GF-D8 (cell line): ENCODE measurements around the gene MRPS7.
"Not testable (repeated sequence)": the region's sequence is repeated elsewhere in the genome, so short reads cannot be mapped to it uniquely, and the experiment has no call there.

Experiments used
- DNase-seq: peaks from one replicate; lab custom pipeline; 2025; lab: John Stamatoyannopoulos, UW

The MRPS7 gene

DNA sequence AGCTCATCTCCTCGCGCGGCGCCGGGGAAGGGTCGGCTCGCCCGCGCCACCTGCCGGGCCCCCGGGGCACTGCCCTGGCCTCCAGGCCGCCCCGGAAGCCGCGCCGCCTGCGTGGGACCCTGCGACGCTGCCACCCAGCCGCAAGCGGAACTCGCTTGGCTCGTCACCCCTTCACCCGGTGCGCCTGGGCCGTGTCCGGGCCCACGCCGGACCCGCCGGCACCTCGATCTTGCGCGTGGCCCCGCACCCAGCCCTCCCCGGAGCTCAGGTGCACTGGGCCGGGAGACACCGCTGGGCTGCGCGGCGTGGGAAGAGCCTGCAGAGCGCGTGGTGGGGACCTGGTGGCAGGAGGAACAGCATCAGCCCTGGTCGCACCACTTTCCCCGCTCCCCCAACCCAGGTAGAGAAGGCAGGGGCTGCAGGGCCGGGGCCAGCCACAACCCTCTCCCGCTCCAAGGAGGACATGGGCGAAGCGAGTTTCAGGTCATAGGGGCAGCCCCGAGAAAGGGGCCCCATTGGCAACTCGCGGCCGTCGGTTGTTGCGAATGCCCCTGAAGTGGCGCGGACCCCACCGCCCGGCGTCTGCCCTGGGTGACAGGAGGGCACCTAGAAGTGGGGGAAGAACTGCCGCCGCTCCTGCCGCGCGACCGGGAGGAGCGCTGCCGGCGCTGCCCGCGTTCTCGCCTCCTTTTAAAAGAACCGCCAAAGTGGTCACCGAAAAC is 9.7 kb downstream of the MRPS7 start:
- DNase-seq, result peak; percentile 45

DNA sequence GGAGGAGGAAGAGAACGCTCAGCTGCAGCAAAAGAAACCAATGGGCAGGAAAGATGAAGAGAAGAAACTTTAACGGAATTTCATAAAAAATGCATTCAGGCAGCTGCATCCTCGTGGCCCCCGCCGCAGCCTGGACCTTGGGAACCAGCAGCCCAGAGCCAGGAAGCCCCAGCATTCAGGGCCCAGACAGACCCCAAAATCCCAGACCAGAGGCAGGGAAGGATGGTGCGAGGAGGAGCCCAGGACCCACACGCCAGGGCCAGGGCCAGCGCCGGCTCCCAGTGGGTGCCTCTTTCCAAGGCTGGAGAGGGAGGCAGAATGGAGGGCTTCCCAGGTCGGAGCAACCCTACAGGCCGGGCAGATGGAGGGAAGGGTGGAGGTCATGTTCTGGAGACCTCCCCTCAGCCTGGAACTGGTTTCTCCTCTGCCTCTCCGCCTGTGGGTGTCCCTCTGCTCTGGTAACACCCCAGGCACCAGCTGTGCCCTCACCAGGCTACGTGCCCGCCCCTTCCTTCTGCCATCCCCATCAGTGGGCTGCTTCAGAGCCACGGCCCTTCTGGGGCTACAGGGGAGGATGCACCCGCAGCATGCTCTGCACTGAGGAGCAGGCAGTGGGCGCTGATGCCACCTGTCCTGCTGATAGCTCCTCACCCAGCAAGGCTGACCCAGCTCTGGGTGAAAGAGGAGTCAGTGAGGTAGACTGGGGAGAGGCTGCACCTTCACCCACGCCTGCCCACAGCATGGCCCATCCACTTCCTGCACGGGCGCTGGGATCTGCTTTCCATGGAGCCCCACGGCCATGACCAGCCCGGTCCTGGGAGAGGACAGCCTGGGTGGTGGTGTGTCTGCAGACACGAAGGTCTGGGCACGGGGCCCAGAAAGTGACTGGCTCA is 10.5 kb downstream of the MRPS7 start:
- DNase-seq, result no peak

DNA sequence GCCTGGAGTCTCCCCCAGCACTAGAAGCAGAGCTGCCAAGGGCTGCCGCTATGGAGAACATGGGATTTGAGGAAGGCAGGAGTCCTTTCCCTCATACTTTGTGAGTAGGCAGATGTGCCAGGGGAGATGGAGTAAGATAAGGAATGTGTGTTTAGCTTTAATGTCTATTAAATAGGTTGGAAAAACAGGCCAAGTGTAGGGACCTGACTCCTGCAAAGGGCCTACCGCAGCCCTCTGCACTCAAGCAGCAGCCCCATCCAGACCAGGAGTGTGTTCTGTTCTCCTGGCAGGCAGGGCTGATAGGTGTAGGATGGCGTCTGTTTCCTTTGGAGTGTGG is 11.1 kb downstream of the MRPS7 start:
- DNase-seq, result no peak

DNA sequence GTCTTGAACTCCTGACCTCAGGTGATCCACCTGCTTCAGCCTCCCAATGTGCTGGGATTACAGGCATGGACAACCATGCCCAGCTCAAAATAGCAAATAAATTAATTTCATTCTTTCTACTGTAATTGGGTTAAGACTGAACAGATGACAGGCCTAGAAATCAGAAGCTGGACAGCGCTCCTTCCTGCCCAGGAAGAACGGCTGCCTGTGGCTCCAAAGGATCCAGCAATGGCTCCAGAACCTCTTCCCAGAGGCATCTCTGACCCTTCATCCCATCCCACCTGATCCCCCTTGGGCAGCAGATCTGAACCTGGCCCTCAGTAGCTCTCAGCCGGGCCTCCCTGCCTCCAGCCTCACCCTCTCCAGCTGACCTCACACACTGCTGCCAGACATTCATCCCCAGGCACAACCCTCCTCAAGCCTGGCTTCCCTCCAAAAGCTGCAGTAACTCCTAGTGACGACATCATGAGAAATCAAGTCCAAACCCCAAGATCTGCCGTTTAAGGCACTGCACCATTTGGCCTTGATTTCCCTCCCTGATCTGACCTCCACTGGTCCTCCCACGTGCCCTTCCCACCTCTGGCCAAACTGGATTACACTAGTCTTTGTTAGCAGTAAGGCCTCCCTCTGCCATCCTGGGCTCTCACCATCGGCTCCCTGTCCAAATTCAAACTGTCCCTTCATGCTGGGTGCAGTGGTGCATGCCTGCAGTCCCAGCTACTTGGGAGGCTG is 12.5 kb downstream of the MRPS7 start:
- DNase-seq, result no peak

DNA sequence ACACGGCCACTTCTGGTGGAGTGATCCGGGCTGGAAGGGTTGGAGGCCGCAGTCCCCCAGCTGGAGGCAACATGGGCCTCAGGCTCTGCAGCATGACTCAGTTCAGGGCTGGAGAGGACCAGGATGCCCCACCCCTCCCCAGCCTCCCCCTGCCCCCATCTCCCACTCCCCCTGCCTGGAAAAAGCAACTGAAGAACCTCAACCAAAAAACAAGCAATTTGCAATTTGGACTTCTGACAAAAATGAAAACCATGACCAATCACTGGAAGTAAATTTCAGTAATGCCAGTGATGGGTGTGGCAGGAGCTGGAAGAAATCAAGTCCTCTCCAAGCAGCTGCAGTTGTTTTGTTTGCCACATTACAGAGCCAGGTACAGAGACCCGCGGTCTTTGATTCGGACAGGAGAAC is 16.0 kb downstream of the MRPS7 start:
- no peak for DNase-seq

DNA sequence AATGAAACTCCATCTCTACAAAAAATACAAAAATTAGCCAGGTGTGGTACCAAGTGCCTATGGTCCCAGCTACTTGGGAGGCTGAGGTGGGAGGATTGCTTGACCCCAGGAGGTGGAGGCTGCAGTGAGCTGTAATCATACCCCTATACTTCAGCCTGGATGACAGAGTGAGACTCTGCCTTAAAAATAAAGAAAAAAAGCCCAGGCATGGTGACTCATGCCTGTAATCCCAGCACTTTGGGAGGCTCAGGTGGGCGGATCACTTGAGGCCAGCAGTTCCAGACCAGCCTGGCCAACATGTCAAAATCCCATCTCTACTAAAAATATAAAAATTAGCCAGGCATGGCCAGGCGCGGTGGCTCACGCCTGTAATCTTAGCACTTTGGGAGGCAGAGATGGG is 18.5 kb downstream of the MRPS7 start:
- not testable (repeated sequence) for DNase-seq

DNA sequence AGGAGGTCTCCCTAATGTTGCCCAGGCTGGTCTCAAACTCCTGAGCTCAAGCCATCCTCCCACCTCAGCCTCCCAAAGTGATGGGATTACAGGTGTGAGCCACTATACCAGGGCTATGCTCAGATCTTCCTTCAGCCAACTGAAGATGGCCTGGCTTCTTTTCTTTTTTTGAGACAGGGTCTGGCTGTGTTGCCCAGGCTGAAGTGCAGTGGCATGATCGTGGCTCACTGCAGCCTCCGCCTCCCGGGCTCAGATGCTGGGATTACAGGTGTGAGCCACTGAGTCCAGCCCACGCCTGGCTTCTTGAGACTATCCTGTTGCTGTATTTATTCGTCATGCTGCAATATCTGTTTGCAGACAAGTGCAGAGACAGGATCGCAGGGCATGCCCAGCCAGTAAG is 23.4 kb downstream of the MRPS7 start:
- DNase-seq, result no peak

DNA sequence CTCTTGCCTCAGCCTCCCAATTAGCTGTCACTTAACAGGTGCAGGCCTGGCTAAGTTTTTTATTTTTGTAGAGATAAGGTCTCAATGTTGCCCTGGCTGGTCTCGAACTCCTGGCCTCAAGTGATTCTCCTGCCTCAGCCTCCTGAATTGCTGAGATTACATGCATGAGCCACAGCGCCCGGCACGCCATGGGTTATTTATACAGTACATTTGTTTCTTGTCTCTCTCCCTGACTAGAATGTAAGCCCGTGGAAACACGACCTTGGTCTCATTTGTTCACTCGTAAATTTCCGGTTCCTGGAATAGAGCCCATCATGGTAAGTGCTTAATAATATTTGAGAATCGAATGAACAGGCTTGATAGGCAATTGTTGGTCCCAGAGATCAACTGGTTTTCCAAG is 25.5 kb downstream of the MRPS7 start:
- no peak for DNase-seq

DNA sequence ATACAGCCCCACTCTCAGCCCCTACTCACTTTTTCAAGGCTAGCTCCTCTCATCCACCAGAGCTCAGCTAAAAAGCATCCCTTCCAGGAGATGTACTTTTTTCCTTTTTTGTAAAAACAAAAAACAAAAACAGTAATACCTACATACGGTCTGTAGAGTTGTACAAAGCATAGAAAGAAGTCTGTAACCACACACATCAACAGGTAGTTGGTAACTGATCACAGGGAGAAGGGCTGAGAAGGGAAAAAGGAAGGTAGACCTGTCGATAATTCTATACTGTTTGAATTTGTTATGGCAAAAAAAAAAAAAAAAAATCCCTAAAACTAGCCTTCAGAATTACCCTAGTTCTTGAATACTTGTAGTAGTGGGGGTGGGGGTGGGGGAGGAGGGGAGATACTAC is 26.7 kb downstream of the MRPS7 start:
- no peak for DNase-seq

DNA sequence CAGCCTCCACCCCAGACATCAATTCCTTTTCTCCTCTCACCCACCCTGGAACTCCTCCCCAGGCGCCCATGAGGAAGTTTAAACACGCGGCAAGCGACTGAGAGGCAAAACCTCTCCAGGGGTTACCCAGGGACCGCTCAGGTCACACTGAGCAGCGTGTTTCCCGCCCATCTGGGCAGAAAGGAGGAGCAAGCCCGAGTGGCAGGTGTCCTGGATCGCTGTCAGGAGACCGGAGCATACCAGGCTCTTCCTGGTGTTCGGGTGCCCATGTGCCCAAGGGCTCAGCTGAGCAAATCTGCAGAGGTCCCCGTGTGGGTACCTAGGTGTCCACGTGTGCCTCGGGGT is 27.1 kb downstream of the MRPS7 start:
- peak; percentile 22 for DNase-seq

DNA sequence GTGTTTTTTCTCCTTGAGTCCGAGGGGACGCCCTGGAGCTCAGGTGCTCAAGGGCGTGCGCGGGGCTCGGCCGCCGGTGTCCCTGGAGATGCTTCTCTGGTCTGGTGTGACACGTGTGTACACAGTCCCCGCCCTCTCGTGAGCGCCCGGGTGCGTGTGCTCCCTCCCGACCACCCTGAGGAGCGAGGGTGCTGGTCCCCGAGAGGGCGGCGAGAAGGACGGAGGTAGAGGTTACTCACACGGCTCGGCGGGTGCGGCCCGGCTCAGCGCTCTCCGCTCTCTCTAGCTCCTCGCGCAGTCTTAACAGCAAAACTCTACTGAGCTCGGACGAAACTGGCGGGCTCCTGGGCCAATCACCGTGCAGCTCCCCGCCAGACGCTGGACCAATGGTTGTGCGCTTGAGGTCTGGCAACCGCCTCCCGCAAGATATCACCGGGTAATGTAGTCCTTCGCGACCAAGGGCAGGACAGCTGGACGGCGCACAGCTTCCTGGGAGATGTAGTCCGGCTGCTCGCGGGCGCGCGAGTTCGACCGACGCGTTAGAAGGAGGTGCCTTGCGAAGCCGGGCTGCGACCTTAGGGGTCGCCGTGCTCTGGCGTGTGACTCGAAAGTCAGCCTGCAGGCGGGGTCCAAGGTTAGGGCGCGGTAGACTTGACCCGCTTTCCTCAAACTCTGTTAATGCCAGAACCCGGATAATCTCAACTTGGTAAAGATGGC is 27.6 kb downstream of the MRPS7 start, which contains the start of gene SLC25A19:
SLC25A19 (minus strand) TSS at position 319 of the 717 bp plus-strand sequence. CDS start 2,669 bp downstream, outside the sequence.
- peak; percentile 98 for DNase-seq

DNA sequence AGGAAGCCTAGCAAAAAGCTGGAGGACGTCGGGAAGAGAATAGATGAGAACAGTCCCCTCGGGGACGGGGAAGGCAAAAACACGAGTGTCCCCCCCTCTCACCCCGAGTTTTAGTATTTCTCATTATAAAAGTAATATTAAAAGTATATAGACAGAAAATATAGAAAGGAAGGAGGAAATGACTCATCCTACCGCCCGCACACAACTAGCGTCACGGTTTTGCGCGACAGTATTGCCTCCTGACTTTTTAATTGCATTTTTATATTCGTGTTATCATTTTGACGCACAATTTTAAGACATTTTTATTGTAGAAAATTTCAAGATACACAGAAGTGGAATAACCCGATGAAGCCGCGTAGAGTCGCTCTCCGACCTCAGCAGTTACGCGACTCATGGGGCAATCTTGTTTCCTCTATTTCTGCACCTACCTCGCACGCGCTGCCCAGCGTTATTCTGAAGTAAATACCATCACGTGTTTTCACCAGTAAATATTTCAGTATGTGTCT is 28.2 kb downstream of the MRPS7 start:
- peak; percentile 75 for DNase-seq

DNA sequence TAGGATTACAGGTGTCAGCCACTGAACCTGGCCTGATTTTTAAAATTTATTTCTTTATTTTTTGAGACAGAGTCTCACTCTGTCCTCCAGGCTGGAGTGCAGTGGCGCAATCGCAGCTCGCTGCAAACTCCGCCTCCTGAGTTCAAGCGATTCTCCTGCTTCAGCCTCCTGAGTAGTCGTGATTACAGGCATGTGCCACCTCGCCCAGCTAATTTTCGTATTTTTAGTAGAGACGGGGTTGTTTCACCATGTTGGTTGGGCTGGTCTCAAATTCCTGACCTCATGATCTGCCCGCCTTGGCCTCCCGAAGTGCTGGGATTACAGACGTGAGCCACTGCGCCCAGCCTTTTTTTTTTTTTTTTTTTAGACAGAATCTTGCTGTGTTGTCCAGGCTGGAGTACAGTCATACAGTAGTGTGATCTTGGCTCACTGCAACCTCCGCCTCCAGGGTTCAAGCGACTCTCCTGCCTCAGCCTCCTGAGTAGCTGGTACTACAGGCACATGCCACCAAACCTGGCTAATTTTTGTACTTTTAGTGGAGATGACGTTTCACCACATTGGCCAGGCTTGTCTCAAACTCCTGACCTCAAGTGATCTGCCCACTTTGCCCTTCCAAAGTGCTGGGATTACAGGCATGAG is 31.2 kb downstream of the MRPS7 start:
- DNase-seq, result not testable (repeated sequence)

DNA sequence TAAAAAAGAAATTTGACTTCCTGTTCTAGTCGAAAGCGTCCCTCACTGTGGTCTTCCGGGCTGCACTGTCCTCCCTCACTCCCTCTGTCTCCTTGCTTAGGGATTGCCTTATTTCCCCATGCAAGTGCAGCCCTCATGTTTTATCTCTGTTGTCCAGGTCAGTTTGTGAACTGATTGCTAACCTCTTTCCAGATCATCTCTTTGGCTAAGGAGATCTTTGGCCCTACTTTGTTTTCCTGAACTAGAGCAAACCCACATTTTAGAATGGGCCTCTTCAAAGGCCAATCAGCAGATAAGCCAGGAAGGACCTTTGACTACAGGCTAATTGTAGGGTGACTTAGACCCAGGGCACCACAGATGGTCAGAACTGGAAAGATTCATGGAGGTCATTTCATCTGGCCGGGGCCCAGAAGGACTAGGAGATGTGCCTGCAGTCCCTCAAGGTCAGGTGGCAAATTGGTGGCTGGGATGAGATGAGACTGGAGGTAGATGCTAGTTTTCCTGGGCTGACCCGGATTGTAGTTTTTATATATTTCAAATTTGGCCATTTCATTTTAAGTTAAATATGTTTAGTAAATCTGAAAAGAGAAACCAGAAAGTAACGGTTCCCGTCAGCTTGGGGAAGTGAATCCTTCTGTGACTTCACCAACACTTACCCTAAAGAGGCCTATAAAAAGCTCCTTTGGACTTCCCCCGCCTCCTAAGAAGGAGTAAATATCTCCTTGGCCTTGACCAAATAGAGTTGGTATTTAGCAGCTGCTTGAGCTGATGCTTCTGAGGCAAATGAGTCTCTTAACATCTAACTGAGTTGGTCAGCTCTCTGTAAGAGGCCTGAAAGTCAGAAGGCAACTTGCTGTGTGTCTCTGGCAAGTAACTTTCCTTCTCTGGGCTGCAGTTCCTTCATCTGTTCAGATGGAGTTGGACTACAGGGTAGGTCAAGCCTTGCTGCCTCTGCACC is 33.8 kb downstream of the MRPS7 start:
- DNase-seq, result no peak

DNA sequence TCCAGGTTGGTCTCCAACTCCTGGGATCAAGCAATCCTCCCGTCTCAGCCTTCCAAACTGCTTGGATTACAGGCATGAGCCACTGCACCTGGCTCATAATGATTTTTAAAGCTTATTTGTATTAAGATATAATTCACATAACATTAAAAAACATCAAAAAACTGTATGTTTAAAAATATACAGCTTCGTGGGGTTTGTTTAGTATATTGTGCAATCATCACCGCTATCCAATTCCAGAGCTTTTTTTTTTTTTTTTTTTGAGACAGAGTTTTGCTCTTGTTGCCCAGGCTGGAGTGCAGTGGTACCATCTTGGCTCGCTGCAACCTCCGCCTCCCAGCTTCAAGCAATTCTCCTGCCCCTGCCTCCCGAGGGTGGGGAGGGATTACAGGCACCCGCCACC is 38.6 kb downstream of the MRPS7 start:
- no peak for DNase-seq

DNA sequence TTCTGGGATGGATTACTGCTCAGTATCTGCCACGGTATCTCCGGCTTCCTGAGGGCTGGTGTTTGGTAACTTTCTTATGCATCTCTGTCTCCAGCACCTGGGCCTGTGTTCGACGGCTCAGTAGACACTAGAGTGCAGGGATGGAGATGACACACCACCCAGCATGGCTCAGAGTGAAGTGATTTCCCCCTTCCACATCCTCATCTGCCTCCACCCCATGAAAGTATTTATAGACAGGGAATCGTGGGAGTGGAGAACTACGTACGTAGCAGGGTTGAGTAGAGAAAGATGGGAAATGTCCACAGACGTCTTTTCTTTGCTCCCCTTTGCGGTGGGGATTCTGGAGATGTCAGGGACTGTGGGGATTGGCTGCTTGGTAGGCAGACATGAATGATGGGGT is 39.4 kb downstream of the MRPS7 start:
- no peak for DNase-seq

DNA sequence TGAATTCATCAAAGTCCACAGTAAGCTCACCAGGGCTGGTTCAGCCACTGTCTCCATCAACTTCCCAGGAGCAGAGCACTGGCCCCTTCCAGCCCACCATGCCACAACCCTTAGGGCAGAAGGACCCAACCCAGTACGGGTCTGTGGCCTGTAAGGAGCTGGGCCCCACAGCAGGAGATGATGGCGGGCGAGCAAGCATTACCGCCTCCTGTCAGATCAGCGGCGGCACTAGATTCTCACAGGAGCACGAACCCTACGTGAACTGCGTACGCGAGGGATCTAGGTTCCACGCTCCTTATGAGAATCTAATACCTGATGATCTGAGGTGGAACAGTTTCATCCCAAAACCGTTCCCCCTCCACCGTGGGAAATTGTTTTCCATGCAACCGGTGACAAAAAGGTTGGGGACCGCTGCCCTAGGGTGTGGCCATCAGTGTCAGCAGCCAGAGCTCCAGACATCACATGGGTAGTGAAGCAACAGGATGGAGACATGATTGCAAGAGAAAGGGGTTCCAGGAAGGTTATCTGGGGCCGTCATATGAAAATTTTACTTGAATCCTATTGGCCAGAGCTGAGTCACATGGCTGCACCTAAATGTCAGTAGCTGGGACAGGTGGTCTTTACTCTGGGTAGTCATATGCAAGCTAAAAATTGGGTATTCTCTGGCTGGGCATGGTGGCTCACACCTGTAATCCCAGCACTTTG is 40.0 kb downstream of the MRPS7 start:
- DNase-seq, result no peak

DNA sequence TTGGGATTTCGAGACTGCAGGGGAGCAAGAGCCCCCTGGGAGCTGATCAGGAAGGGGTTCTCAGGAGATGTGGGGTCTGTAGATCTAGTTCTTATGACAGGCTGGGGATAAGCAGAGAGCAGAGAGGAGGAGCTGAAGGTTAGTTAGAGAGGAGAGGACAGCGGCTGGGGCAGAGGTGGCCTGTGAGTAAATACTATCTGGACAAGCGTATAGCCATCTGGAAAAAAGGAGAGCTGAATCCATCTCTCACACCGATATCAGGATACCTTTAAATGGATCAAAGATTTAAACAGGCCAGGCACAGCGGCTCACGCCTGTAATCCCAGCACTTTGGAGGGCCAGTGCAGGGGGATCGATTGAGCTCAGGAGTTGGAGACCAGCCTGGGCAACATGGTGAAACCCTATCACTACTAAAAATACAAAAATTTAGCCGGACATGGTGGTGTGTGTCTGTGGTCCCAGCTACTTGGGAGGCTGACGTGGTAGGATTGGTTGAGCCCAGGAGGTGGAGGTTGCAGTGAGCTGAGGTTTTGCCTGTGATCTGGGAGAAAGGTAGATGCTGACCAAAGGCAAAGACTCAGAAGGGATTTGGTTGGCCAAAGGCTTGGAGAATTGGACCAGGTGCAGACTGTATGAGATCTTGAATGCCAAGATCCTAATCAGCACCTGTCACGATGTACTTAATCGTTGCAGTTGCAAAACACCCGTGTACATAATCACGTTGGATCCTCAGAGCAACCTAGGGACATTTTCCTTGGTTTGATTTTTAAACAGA is 46.5 kb downstream of the MRPS7 start:
- no peak for DNase-seq
